MCF 10A (cell line): ENCODE results near the gene SDK1. TPM values are rescaled to one million over a fixed set of nuclear protein-coding genes. Genes with fewer than 3 reads are reported as not detected.
A peak's percentile ranks its signal among the peaks of the same experiment; 100 is the strongest.

Source experiments
- BruUV-seq: library from RNA; stranded (reverse); fragments of 400-500 nt; replicated peaks from 2 replicates; lab custom pipeline; 2021; lab: Mats Ljungman, UMichigan
- CTCF ChIA-PET: fragments of 300-600 bp; sonication (Branson Sonifier 250); formaldehyde crosslinking; extraction: SDS; loops from one replicate; lab custom pipeline; 2021; ENCODE audit warnings: antibody characterized with exemption, inconsistent platforms; lab: Yijun Ruan, JAX
- POLR2A ChIA-PET: fragments of 300-600, 350-650 bp; sonication (Branson Sonifier 250); formaldehyde crosslinking; extraction: SDS; loops from one replicate; lab custom pipeline; 2020; ENCODE audit warnings: antibody characterized with exemption, inconsistent platforms; lab: Yijun Ruan, JAX
- DNase-seq: peaks from one replicate; pipeline ENCODE4 v3.0.0-alpha.2; 2018; ENCODE audit not compliant: unreplicated experiment
- H3K27ac Mint-ChIP-seq: one replicate; pipeline ENCODE4 v1.8.0; 2022; ENCODE audit warnings: mild to moderate bottlenecking, low read depth, mixed read lengths; ENCODE audit not compliant: unreplicated experiment
- H3K27me3 Mint-ChIP-seq: one replicate; pipeline ENCODE4 v1.8.0; 2022; ENCODE audit warnings: mixed read lengths; ENCODE audit not compliant: insufficient read depth, unreplicated experiment
- H3K36me3 Mint-ChIP-seq: one replicate; pipeline ENCODE4 v1.8.0; 2022; ENCODE audit warnings: mild to moderate bottlenecking, moderate library complexity, mixed read lengths; ENCODE audit not compliant: insufficient read depth, unreplicated experiment
- H3K4me1 Mint-ChIP-seq: one replicate; pipeline ENCODE4 v1.8.0; 2022; ENCODE audit warnings: mixed read lengths; ENCODE audit not compliant: insufficient read depth, unreplicated experiment
- H3K4me3 Mint-ChIP-seq: one replicate; pipeline ENCODE4 v1.8.0; 2022; ENCODE audit warnings: mild to moderate bottlenecking, moderate library complexity, mixed read lengths; ENCODE audit not compliant: unreplicated experiment
- H3K9me3 Mint-ChIP-seq: one replicate; pipeline ENCODE4 v1.8.0; 2022; ENCODE audit warnings: mixed read lengths; ENCODE audit not compliant: unreplicated experiment
- CTCF ChIP-seq: fragments of 200-600 bp; IDR thresholded peaks from one replicate; pipeline ENCODE4 v1.8.0; 2022; ENCODE audit warnings: antibody characterized with exemption, mild to moderate bottlenecking; ENCODE audit not compliant: unreplicated experiment
- intact Hi-C: fragments of 100-400 bp; cut with micrococcal nuclease; formaldehyde crosslinking; loops from 2 replicates; pipeline ENCODE4 v1.14.1; 2022
- total RNA-seq: library from RNA; stranded (reverse); gene quantifications from 2 replicates; pipeline ENCODE4 v1.2.3, GENCODE V29; 2022

The SDK1 gene
- total RNA-seq, 1 experiment from 2014 or later: 3.3 TPM

GRCh38 chr7:4100691-4101090 is 799.6 kb downstream of the SDK1 start:
- Mint-ChIP-seq H3K4me1 (peaks cover 5% of the 10 kb centered on the region), H3K4me3 (no peak overlapping the region), H3K27ac (no peak overlapping the region), H3K27me3 (no peaks in the 10 kb centered on the region), H3K36me3 (no peaks in the 10 kb centered on the region), H3K9me3 (no peaks in the 10 kb centered on the region)
- POLR2A ChIA-PET: no interaction called here
- BruUV-seq: no TSS peak
- TF ChIP-seq CTCF: no peak
- DNase-seq: no peak
- CTCF ChIA-PET: interaction anchor here (1.1 kb wide), 1 partner anchor 21 kb away, joined by 3 read pairs; no protein-coding TSS in a partner anchor
- intact Hi-C loops: loop anchor here (5.0 kb wide), 1 partner anchor 377 kb away; no protein-coding TSS in a partner anchor

- H3K27me3 Mint-ChIP-seq: no peaks in the 10 kb centered on the region
- ChIA-PET CTCF (interaction anchor here (0.5 to 1.4 kb wide), 2 partner anchors 369 to 376 kb away, joined by 3 to 4 read pairs; no protein-coding TSS in a partner anchor), POLR2A (interaction anchor here (0.6 kb wide), 1 partner anchor 70 kb away, joined by 3 read pairs; no protein-coding TSS in a partner anchor)
- H3K27ac Mint-ChIP-seq: no peak overlapping the region
- H3K4me3 Mint-ChIP-seq: no peak overlapping the region
- no peak for DNase-seq
- H3K9me3 Mint-ChIP-seq: no peaks in the 10 kb centered on the region
- peaks cover 5% of the 10 kb centered on the region for H3K4me1 Mint-ChIP-seq
- no TSS peak for BruUV-seq
- TF ChIP-seq CTCF: no peak
- intact Hi-C loops: loop anchor here (5.0 kb wide), 1 partner anchor 375 kb away; no protein-coding TSS in a partner anchor
- no peaks in the 10 kb centered on the region for H3K36me3 Mint-ChIP-seq
Observed at GRCh38 chr7:4102231-4102841, 801.3 kb downstream of the SDK1 start.

- H3K4me3 Mint-ChIP-seq: no peak overlapping the region
- peak; percentile 75 for DNase-seq
- H3K27ac Mint-ChIP-seq: no peak overlapping the region
- intact Hi-C loops: loop anchor here (5.0 kb wide), 1 partner anchor 374 kb away; no protein-coding TSS in a partner anchor
- ChIA-PET POLR2A (interaction anchor here (0.6 kb wide), 1 partner anchor 50 kb away, joined by 4 read pairs; no protein-coding TSS in a partner anchor), CTCF (interaction anchor here (0.5 to 1.4 kb wide), 5 partner anchors 17 to 1689 kb away, joined by 3 to 6 read pairs (median 3); no protein-coding TSS in a partner anchor)
- H3K4me1 Mint-ChIP-seq: peaks cover 5% of the 10 kb centered on the region
- BruUV-seq: no TSS peak
- no peak for TF ChIP-seq CTCF
- H3K36me3 Mint-ChIP-seq: no peaks in the 10 kb centered on the region
- no peaks in the 10 kb centered on the region for H3K9me3 Mint-ChIP-seq
- H3K27me3 Mint-ChIP-seq: no peaks in the 10 kb centered on the region
Observed at GRCh38 chr7:4103352-4104091, 802.5 kb downstream of the SDK1 start.

- no peak for TF ChIP-seq CTCF
- no peaks in the 10 kb centered on the region for H3K36me3 Mint-ChIP-seq
- ChIA-PET POLR2A (interaction anchor here (0.5 kb wide), 1 partner anchor 44 kb away, joined by 3 read pairs; no protein-coding TSS in a partner anchor), CTCF (interaction anchor here (1.1 kb wide), 1 partner anchor 25 kb away, joined by 3 read pairs; no protein-coding TSS in a partner anchor)
- intact Hi-C loops: no loop called here
- no TSS peak for BruUV-seq
- DNase-seq: no peak
- peaks cover 5% of the 10 kb centered on the region for H3K4me1 Mint-ChIP-seq
- H3K4me3 Mint-ChIP-seq: no peak overlapping the region
- H3K9me3 Mint-ChIP-seq: no peaks in the 10 kb centered on the region
- no peak overlapping the region for H3K27ac Mint-ChIP-seq
- H3K27me3 Mint-ChIP-seq: no peaks in the 10 kb centered on the region
Observed at GRCh38 chr7:4107839-4108238, 806.8 kb downstream of the SDK1 start.
